Renal pelvis (tissue), 4 donors: ENCODE data around the gene COL20A1. TPM values are rescaled to one million over a fixed set of nuclear protein-coding genes. Genes with fewer than 3 reads are reported as not detected.

Experiments
- DNase-seq: peaks from one replicate; pipeline ENCODE4 v3.0.0-alpha.2; 2013
- polyA plus RNA-seq, 3 donors: library from polyadenylated mRNA; unstranded; fragments of 120-200 nt; gene quantifications; one replicate each; pipeline ENCODE4 v1.2.1, GENCODE V29; 2013; ENCODE audit not compliant: insufficient read length in 3 of 3

COL20A1 gene
- polyA plus RNA-seq, 3 donors = 0.95 to 1.2 (median 1.1) TPM

DNA sequence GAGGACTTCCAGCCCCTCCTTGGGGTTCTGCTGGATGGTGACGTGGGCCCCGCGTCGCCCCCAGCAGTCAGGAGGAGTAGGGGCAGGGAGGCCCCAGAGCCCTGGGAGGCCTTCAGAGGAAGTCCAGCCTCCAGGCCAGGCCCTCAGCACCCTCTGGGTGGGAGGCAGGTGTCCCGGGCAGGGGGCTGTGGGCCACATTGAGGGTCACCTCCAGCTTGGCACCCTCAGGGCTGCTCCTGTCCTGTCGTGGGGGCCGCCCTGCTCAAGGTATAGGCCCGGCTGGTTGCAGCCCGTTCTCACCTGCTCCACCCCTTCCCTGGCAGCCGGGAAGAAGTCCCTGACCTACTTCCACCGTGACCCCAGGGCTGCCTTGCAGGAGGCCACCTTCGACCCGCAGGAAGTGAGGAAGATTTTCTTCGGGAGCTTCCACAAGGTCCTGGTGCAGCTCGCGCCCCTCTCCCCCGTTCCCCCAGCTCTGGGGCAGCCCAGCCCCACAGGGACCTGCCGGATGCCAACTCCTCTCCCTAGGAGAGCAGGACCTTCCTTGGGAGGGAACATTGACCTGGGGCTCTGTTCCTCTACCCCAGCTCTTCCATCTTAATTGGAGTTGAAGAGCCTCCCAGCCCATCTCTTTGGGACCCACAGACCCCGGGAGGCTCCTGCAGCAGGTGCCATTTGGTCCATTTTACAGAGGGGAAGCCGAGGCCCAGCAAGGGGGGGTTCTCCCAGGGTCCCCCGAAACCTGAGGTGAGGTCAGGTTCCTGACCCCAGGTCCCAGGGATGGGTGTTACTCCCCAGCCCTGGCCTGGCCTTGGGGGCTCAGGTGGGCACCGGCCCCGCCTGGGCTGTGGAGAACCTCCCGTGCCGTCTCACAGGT is 26.4 kb downstream of the COL20A1 start:
- no peak for DNase-seq

DNA sequence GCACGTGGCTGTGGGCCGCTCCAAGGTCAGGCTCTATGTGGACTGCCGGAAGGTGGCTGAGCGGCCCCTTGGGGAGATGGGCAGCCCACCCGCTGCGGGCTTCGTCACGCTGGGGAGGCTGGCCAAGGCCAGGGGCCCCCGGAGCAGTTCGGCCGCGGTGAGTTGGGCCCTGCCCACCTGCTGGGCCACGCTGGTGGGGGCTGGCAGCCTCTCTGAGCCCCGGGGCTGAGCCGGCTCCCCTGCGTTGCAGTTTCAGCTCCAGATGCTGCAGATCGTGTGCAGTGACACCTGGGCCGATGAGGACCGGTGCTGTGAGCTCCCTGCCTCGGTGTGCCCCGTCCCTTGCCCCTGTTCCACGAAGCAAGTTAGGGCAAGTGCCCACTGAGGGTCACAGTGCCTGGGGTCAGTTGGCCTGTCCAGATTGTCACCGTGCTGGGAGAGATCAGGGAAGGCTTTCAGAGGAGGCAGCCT is 27.1 kb downstream of the COL20A1 start:
- no peak for DNase-seq

DNA sequence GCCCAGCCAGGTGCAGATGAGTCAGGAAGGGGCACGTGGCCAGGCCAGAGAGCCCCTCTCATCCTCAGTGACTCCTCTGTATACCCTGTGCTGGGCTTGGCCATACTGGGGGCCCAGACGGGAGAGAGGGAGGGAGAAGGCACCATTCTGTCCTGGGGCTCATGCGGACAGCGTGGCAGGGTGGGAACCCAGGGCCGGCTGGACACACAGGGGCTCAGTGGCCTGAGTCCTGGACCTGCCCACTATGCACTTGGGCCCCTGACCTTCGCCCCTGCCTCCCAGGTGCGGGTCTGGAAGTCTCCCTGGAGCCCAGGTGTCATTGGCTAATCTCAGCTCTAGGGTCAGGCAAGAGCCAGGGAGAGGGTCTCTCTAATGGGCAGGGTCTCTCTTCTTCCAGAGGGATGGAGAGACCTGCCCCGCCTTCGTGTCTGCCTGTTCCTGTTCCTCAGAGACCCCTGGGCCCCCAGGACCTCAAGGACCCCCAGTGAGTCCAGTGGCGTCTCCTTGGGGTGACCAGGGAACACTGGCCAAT is 27.7 kb downstream of the COL20A1 start:
- no peak for DNase-seq

DNA sequence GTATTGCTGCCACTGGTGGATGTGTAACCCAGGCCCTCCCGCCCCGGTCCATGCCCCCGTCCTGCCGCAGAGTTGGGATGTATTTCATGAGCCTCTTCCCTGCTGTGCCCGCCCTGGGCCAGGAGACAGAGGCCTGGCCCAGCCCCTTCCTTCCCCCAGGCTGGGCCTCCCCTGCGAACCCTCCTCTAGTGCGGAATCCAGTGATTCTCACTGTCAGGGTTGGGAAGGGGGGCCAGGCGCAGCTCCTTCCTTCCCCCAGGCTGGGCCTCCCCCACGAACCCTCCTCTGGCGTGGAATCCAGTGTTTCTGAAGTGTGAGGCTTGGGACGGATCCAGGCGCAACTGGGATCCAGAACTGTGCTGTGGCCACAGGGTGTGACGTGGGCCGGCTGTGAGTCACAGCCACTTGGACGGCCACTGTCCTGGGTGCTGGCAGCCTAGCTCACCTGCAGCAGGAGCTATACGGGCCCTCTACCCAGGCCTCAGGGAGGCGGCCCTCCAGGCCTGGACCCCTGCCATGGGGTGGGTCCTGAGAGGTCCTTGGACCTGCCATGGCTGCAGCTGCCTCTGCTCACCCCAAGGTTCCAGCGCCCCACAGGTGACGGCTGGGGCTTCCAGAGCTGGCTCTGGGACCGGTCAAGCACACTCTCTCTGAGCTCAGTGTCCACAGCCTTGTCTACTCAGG is 28.3 kb downstream of the COL20A1 start:
- DNase-seq = no peak

DNA sequence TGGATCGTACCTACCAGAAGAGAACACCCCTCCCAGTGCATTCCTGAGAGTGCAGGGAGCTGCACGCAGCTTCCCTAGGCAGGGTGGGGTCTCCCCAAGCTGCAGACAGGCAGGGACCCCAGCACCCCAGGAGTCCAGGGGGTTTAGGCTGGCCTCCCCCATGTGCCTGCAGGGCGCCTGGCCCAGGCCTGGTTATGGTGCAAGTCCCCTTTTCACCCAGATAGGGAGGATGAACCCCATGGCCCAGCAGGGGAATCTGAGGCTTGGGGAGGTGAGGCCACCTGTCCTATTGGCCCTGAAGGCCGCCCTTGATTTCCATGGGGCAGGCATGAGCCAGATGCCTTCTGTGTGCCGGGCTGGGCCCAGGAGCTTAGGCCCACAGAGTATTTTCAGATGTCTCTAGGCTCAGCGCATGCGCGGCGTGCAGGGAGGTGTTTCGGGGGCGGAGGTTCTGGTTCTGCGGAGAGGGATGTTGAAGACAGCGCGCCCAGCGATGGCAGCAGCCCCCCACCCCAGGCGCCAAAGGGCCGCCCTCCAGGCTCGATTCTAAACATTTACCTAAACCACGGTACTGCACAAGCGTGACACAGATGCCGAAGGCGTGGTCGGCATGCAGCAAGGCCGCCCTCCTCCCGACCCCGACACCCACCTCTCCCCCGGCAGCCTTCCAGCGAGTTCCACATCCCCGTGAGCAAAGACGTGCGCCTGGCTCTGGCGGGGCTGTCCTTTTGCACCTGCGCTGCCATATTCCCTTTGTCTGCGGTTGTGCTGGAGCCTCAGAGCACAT is 29.4 kb downstream of the COL20A1 start:
- DNase-seq = no peak

DNA sequence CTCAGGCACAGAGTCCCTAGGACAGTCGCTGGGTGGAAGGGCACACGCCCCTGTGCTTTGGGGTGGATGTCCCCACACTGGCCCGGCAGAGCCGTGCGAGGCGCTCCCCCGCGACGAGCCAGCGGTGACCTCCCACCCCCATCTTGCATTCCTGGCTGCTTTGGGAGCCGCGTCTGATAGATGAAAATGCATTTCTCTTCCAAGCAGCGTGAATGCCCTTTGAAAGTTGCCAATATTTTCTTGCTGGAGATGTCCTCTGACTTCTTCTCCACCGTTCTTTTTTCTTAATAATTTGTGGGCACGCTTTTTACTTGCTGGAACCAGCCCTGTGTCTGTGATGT is 29.9 kb downstream of the COL20A1 start:
- DNase-seq = no peak

DNA sequence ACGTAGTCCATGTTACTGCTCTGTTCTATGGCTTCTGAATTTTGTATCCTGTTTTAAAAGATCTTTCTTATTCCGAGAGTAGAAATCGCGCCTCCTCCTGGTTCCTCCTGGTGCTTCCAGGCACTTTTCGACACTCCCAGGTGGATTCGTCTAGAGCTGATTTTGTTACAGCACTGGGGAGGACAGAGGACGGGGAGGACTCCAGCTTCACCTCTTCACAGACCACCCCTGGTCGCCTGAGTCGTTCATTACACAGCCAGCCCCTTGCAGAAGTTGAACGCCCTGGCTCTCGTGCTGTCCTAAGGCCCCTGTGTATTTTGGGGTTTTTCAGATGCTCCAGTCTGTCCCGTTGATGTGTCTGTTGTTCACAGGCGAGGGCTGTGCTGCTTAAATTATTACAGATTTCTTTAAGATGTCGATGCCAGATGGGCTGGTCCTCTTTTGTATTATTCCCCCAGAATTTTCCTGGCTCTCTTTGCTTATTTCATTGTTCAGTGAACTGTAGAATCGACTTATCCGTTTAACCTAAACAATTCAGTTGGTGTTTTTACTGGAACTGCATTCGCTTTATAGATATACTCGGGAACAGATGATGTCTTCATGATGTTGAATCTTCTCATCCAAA is 30.5 kb downstream of the COL20A1 start:
- DNase-seq = no peak

DNA sequence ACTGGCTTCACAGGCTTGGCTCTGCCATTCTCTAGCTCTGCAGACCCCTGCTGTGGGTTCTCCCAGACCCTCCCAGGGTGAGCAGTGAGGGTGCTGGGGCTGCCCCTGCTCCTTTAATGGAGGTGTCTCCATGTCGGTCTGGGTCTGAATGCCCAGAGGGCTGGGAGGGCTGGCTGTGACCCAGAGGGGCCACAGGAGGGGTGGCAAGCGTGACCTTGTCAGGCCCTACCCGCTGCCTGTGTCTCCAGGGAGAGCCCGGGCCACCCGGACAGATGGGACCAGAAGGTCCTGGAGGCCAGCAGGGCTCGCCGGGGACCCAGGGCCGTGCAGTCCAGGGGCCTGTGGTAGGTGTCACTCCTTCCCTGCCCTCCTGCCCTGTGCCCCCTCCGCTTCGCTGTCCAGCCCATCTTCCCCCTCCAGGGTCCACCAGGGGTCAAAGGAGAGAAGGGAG is 32.1 kb downstream of the COL20A1 start:
- no peak for DNase-seq

DNA sequence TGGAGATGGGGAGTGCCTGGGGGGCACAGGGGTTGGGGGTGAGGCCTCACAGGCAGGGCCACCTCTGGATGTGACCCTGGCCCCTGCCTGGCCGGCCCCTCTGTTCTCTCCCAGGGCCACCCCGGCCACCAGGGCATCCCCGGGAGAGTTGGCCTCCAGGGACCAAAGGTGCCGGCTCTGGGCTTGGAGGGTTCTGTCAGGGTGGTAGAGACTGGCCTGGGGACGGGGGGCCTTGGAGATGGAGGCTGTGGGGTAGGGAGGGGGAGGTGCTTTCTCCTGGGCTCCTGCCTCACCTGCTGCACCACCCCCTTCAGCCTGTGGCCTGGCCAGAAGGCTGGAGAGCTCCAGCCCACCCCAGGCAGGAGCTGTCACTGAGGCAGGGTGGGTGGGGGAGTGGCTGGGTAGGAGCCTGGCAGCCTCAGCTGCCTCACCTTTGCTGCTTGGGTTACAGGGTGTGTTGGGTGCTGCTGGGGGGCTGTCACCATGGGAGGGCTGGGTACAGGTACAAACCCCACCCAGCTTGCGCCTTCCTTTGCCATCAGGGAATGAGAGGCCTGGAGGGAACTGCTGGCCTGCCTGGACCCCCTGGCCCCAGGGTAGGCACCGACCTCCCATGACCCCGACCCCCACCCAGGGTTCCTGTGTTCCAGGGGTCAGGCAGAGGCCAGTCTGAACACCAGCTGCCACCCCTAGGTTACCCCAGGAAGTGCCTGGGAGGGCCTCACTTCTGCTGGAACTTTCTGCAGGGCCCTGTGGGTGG is 32.7 kb downstream of the COL20A1 start:
- DNase-seq = no peak

DNA sequence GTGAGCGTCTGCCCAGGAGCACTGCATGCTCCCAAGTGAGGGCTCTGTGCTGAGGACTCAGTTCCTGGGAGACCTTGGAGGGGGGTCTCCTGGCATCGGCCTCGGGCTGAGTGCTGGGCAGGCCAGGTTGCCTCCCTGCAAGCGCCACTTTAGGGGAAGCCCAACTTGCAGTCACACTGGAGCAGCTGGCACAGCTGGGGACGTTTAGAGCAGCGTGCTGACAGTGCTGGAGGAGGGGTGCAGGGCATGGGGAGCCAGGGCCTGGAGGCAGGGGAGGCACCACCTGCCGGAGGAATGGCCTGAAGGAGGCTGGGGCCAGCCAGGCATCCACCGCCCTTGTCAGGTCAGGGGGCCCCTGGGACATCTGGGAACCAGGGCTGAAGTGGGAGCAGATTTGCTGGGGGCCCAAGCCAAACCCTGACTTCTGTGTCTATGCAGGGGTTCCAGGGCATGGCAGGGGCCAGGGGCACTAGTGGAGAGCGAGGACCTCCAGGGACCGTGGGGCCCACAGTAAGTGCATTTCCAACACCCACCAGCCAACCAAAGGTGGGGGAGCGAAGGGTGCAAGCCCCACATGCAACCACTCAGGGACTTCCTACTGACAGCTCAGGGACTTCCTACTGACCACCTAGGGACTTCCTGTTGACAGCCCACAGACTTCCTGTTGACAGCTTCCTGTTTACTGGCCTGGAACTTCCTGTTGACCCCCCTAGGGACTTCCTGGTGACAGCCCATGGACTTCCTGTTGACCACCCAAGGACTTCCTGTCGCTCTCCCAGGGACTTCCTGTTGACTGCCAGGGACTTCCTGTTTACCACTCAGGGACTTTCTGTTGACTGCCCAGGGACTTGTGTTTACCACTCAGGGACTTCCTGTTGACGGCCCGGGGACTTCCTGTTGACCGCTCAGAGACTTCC is 33.6 kb downstream of the COL20A1 start:
- DNase-seq = no peak

DNA sequence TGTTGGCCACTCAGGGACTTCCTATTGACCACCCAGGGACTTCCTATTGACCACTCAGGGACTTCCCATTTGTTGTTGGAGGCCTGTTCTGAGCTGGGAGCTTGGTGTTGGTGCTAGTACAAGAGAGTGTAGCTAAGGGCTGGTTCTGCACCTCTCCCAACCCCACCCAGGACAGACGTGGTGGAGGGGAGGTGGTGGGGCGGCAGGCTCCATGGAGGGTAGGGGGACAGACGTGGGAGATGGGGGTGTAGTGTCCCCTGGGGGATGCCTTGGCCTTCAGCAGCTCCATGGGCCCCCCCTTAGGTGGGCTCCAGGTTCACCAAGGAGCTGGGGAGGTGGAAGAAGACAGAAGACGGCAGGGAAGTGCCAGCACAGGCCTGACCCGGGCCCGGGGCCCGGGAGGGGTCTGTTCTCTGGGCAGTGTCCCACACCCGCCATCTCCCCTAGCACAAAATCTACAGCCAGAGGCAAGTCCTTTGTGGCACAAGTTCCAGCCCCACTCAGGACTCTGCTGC is 34.3 kb downstream of the COL20A1 start:
- DNase-seq = no peak

DNA sequence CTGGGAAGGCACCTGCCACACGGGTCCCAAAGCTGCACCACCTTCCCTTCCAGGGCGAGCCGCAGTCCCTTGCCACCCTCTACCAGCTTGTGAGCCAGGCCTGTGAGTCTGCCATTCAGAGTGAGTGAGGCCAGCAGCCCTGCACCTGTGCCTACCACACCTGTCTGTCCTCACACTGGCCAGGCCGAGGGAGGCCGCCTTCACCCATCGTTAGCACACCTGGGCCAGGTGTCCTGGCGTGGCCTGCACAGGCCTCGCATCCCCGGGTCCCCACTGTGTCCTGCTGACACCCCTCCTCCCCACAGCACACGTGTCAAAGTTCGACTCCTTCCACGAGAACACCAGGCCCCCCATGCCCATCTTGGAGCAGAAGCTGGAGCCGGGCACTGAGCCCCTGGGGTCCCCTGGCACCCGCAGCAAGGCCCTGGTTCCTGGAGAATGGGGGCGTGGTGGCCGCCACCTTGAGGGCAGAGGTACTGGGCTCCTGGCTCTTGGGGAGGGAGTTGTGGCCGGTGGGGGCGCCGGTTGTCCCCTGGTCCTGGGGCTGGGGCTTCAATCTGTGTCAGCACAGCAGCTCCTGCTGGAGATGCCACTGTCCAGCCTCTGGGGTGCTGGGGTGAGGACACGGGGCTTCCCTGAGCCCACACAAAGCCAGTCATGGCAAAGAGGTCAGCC is 35.2 kb downstream of the COL20A1 start:
- DNase-seq = no peak

DNA sequence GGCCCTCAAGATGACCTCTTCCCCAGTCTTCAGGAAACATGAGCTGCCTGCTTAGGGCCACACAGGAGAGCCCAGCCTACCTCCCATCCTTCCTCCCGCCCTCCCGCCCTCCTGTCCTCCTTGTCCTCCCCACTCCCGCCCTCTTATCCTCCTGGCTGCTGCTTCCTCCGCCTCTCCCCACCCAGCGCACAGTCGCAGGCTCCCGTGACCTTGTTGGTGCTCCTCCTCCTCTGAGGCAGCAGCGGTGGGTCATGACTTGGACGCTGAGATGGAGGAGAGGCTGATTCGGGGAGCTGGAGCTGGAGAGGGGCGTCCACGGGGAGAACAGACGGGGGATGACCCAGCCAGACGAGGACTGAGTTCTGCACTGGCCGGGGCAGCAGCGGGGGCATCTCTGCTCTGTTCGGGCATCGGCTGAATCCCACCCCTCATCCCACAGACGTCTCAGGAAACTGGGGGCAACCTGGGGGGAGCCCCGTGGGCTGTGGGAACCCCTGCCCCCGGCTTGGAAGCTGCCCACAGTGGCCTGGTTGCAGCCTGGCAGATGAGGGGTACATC is 35.8 kb downstream of the COL20A1 start:
- no peak for DNase-seq

DNA sequence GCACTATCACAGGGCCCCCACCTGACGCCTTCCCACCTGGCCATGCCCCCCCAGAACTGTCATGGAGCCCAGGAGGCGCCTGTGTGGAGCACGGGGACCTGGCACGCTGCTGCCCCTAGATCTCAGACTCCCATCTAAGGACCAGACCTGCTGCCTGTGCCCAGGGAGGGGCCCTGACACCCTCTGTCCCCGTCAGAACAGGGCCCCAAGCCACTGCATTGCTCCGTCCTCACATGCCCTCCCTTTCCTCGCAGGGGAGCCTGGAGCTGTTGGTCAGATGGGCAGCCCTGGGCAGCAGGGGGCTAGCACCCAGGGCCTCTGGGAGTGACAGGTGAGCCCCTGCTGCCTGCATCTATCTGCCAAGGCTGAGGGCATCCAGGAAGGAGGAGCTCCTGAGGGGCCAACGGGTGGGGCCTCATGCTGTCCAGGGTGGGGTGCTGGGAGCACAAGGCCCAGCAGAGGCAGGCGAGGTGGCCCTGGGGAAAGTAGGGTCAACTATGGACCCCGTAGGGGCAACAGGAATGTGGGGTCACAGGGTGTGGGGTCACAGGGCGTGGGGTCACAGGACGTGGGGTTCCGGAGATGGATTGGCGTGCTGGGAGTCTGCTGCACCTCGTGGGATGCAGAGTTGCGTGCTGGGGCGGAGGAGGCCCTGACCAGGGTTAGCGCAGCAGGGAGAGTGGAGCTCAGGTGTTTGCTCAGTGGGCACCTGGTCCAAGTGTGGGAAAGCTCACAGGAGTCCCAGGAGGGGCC is 36.5 kb downstream of the COL20A1 start:
- no peak for DNase-seq

DNA sequence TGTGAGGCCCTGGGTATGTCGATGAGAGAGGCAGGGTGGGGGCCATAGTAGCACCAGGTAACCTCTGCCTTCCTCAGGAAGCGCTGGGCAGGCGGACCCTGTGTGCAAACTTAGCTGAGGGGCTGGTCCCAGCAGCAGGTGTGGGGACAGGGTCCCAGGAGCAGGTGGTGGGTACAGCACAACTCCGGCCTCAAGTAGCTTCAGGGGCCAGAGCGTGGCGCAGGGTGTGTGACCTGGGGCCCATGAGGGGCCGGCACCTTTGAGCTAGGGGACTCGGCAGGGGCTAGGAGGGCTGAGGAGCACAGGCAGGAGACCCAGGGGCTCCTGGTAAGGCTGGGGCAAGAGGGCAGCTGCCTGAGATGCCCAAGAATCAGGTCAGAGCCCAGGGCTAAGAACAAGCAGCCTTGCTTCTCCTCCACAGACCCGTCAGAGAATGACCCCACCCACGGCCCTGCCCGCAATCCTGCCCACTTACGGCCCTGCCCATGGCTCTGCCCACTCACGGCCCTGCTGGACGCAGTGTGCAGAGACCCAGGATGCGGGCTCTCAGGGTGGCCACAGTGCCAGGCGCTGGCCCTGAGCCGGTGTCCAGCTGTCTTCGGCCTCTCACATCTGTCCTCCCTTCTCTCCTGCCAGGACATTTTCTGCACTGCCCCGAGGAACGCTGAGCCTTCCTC is 37.2 kb downstream of the COL20A1 start:
- DNase-seq = no peak

DNA sequence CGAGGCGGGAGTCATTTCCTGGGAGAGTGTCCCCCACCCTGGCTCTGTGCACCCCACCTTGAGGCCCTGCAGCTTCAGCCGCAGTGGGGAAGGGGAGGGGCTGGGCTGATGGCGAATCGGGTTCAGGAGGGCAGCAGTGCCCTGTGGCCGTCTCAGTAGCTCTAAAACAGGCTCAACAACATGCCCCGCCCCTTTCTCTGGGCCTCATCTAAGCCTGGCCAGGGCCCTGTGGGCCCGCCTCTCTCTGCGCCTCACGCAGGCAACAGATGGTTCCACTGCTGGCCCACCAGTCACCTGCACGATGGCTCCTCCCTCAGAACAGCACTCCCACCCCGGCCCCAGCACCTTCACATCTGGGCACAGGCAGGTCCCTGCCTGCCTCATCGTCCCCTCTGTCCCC is 38.0 kb downstream of the COL20A1 start:
- DNase-seq = no peak

DNA sequence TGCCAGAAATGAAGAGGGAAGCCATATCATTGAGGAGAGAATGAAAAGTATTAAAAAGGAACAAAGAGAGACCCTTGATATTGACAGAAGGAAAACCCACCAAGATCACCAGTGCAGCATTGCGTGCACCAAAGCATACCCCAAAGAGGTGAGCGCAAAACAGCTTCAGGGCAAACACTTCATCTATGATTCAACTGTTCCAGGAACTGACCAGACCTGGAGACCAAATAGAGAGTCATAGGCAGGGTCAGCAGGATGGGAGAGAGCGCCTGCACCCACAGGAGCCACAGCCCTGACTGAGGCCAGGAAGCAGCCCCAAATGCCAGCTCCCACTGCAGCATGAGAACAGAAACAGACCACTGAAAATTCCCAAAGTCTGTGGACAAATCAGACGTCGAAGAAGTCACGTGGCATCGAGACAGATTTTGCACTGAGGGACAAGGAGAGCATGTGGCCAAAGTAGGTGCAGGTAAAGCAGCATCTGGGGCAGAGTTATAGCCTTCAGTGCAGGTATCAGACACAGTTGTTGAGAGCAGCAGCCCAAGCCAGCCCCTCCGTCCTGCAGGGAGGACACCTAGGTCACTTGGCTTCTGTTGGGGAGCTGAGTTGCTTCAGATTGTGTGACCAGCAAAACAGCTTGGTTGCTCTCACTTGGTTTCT is 38.9 kb downstream of the COL20A1 start:
- DNase-seq = no peak
